HG03521 (cell line): ENCODE measurements around the gene AFF2.

Experiments
- ATAC-seq: cut with Tn5 transposase; IDR thresholded peaks from one replicate; pipeline ENCODE4 v1.9.1; 2021; ENCODE audit warnings: mild to moderate bottlenecking, moderate library complexity; ENCODE audit not compliant: unreplicated experiment

AFF2 gene

GRCh38 chrX:148815218-148815961, 315.0 kb downstream of the AFF2 start:
- ATAC-seq, result no peak

DNA sequence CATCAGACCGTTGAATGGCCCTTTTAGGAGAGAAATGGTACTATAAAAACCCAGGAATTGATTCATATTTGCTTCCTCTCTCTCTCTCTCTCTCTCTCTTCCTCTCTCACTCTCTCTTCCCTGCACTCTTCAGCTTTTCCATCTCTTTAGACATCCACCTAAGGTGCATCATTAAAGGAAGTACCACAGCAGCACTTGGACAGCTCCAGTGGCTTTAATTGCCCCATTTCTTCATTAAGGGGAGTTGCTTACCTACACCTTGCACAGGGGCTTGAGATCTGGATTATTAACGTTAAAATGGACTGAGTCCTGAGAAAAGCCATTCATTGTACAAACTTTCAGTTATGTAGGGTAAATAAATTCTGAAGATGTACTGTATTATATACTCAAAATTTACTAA, 323.6 kb downstream of the AFF2 start:
- no peak for ATAC-seq

GRCh38 chrX:148825696-148826095, 325.3 kb downstream of the AFF2 start:
- ATAC-seq, result no peak

GRCh38 chrX:148836741-148837140, 336.3 kb downstream of the AFF2 start:
- ATAC-seq, result no peak

DNA sequence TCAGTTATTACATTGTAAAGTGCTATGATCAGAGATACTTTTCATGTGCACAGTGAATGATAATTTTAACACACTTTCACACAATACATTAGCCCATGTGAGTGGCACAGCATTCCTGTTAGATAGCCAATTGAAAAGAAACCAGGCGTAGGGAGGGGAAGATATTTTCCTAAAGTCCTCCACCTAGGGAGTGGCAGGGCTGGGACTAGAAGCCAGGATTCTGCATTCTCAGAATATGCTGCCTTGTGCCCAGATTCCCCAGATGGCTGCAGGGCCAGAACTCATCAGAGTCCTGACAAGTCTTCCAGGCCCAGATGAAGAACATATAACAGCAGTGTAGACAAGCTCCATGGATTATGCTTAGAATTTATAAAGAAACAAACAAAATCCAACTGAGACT, 350.2 kb downstream of the AFF2 start:
- ATAC-seq, result no peak

DNA sequence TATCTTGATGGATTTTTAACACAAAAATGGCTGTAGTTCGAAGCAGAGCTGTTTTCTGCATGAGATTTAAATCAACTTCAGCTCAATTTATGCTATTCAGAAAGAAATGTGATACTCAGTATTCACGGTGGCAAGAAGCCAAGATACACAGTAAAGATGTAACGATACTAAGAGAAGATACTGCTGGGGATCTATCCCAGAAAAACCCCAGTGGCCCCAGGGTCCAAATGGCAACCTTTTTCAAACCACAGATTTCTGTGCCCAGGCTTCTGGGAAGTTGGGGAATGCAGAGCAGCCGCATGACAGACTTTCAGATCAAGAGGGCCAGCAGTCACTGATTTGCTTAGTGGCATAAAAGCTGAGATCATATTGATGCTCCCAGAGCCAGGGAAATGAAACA, 353.9 kb downstream of the AFF2 start:
- no peak for ATAC-seq

DNA sequence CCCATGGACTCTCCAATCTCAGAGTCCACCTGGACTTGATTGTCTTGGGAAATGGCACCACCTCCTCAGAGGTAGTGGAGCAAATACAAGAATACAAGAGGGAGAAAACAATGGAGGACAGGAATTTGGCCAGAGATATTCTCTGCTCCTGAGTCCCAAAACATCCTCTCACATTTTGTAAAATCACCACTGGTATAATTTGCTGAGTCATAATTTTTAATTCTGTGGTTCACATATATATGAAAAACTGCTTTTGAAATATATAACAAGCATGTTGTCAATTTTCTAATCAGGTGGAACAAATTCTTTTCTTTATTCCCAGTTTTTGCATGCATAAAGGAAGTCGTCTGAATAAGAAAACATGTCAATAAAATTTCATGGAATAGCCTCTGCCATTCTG, 356.1 kb downstream of the AFF2 start:
- ATAC-seq, result no peak

DNA sequence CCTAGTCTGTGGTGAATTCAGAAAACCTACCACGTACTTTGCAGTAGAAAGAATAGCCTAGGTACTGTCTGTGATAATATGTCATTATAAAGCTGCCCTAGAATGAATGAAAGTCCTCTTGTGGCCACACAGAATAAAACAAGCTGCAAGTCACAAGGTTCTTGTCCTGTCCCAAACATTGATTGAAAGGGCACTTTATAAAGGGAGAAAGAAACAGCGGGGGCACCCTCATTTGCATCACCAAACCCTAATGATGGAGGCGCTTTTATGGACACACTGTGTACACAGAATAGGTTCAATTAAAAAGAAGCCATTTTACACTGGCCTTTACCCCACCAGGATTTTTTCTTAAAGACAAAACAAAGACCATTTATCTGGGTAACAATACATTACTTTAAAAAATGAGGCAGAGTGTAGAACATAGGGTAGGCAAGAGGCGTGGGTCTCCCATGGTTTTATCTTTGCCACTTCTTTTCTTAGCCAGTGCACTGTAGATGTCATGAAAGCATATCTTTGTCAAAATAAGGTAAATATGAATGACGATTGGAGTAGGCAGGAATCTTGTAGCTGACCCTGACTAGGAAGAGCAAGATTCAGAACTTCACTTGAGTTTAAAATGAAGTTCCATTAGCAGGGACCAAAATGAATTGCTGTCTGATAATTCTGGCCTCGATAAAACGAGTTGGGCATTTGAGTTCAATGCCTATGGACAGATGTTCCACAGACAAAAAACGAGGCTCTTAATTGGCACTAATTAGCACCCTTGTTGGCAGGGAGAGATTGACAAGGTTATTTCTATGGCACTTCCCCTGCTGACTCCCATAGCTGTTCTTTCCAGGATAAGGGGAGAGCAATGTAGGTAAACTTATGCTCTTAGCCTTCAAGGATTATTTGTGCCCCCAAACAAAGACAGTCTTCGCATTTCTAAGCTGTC, 365.1 kb downstream of the AFF2 start:
- ATAC-seq, result no peak

- no peak for ATAC-seq
These were observed 367.2 kb downstream of the AFF2 start for GRCh38 chrX:148867596-148867995.

- no peak for ATAC-seq
These were observed 371.2 kb downstream of the AFF2 start for GRCh38 chrX:148871422-148872160.

DNA sequence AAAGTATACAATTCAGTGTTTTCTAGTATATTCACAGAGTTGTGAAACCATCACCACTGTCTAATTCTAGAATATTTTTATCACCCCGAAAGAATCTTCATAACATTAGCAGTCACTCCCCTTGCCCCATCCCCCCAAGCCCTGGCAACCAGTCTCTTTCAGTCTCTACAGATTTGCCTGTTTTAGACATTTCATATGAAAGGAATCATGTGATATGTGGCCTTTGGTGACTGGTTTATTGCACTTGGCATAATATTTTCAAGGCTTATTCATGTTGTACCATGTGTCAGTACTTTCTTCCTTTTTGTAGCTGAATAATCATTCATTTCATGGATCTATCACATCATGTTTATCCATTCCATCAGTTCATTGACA, 371.7 kb downstream of the AFF2 start:
- no peak for ATAC-seq

GRCh38 chrX:148872881-148873280, 372.5 kb downstream of the AFF2 start:
- no peak for ATAC-seq

GRCh38 chrX:148874636-148875246, 374.3 kb downstream of the AFF2 start:
- ATAC-seq, result no peak

GRCh38 chrX:148878371-148878770, 378.0 kb downstream of the AFF2 start:
- no peak for ATAC-seq

DNA sequence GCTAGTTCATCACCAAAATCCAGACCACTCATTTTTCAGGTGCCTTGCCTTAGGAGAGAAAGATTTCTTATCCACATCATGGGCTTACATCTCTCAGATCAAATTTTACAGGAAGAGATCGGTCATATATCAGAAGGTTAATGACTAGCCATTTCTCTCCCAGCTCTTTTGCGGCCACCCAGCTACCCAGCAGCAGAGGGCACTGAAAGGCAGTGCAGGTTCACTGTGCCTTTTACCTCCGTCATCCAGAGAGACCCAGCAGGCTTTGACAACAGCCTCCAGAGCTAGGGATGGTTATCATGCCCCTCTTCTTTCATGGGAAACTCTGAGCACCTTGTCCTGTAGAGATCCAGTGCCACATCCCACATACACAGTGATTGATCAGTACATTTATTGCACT, 384.8 kb downstream of the AFF2 start:
- no peak for ATAC-seq

DNA sequence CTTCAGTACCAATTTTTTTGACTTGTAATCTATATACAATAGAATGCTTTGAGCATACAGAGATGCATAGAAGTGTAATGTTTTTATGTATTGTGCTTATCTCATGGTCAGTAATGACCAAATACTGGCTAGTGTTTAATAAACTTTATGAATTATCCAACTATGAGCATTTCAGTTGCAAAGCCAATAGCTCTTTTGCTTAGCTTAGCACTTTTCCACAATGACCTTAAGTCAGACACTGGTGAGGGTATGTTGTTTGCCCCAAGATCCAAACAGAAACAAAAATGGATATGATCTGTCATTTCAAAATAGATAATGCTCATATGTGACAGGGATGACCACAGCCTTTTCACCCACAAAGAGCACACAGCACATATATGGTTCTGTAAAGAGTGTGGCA, 393.0 kb downstream of the AFF2 start:
- no peak for ATAC-seq

GRCh38 chrX:148902581-148902980, 402.2 kb downstream of the AFF2 start:
- ATAC-seq, result no peak

GRCh38 chrX:148903176-148903575, 402.8 kb downstream of the AFF2 start:
- no peak for ATAC-seq

- ATAC-seq, result no peak
These were observed 404.1 kb downstream of the AFF2 start for GRCh38 chrX:148904421-148905111.

- ATAC-seq, result no peak
These were observed 405.0 kb downstream of the AFF2 start for GRCh38 chrX:148905400-148905799.
